HG03135 (cell line): Measurements from ENCODE around the gene FSTL5.
"Not testable (repeated sequence)": the region's sequence is repeated elsewhere in the genome, so short reads cannot be mapped to it uniquely, and the experiment has no call there.

Experiments
- ATAC-seq: cut with Tn5 transposase; IDR thresholded peaks from one replicate; pipeline ENCODE4 v1.9.1; 2021; ENCODE audit warnings: mild to moderate bottlenecking, moderate library complexity; ENCODE audit not compliant: unreplicated experiment

Gene FSTL5

GRCh38 chr4:162104459-162105124 lies 59.2 kb downstream of the FSTL5 start:
- no peak for ATAC-seq

DNA sequence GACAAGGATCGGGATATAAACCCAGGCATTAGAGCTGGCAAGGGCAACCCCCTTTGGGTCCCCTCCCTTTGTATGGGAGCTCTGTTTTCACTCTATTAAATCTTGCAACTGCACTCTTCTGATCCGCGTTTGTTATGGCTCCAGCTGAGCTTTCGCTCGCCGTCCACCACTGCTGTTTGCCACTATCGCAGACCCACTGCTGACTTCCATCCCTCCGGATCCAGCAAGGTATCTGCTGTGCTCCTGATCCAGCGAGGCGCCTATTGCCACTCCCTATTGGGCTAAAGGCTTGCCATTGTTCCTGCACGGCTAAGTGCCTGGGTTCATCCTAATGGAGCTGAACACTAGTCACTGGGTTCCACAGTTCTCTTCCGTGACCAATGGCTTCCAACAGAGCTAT lies 59.9 kb downstream of the FSTL5 start:
- ATAC-seq: not testable (repeated sequence)

GRCh38 chr4:162102713-162103112 lies 61.1 kb downstream of the FSTL5 start:
- ATAC-seq: no peak

DNA sequence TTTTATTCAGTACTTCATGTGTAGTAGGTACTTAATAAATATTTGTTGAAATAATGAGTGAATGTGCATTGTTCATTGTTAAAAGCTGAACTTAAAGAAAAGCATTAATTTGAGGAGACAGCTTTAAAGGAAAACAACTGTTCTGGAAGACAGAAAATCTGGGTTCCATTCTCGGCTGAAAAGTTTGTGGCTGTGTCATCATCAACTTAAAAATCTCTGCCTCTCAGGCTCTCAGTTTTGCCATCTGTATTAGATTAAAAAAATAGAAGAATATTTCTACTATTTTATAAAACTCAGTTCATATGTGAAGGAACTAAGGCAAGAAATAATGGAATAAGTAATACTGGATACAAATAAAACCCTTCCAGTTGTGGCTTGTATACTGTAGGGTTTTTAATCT lies 62.5 kb downstream of the FSTL5 start:
- no peak for ATAC-seq

GRCh38 chr4:162075726-162076125 lies 88.1 kb downstream of the FSTL5 start:
- ATAC-seq: no peak

DNA sequence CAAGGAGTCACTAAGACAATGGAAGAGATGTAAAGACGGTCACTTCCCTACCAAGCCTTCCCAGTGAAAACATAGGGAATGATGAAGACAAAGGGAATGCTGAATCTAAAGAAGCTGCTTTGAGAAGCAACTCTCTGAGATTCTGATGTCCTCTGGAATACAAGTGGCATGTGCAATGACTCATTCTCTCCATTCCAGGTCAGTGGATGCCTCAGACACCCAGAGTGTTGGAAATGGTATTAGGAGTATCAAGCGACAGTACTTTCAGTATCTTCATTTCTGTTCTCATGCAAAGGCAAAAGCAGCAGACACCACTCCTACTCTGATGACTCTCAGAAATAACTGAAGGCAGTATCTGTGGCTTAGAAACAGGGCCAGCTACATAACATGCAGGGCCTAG lies 102.6 kb downstream of the FSTL5 start:
- no peak for ATAC-seq

- ATAC-seq: no peak
Measured at GRCh38 chr4:162059656-162060055, 104.1 kb downstream of the FSTL5 start.

DNA sequence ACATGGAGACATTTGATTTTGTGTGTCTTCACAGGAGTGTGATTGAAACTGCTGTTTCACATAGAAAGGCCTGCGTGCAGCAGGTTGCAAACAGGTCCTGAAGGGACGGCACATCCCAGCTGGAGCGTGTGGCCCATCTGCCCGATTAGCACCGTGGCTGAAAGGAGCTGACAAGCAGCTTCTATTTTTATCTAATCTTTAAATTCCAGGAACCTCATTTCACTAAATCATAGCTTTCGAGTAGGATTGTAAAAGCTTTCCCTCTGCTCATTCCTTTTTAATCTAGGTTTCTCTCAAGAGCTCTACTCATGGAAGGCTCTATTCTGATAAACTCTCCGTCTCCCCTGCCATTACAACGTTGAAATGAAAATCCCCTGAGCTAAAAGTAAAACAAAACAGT lies 106.8 kb downstream of the FSTL5 start:
- ATAC-seq: no peak

DNA sequence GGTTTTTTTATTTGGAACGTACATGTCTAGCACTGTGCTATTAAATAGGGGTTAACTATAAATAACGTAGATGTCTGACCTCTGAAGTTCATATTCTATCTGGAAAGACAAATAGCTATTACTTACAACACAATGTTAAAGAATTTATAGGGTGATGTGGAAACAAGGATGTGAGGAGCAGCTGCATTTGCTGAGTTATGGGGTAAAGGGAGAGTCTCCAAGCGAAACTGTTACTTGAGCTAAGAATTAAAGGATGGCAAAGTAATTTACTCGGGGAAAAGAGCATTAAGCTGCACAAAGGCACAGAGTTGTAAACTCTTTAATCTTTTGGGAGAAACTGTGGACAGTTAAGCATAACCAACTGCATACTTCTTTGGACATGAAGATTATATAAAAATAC lies 117.7 kb downstream of the FSTL5 start:
- ATAC-seq: no peak

DNA sequence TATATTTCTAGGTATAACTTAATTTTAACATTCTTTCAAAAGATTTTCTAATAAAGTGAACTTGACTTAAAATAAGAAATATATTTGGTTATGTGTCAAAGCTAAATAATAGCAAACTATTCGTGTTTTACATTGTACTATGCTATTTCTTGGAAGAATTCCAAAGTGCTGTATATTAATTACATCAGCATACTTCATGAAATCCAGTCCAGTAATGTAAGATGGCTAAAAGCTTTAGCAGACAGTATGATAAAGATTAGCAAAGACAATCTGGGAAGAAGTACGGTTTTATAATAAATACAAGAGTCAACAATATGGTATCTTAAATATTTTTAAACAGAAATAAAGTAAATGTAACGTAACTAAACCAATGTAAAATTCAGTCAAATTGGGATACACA lies 125.7 kb downstream of the FSTL5 start:
- no peak for ATAC-seq

GRCh38 chr4:162017863-162018262 lies 145.9 kb downstream of the FSTL5 start:
- no peak for ATAC-seq

GRCh38 chr4:162016991-162017390 lies 146.8 kb downstream of the FSTL5 start:
- no peak for ATAC-seq

DNA sequence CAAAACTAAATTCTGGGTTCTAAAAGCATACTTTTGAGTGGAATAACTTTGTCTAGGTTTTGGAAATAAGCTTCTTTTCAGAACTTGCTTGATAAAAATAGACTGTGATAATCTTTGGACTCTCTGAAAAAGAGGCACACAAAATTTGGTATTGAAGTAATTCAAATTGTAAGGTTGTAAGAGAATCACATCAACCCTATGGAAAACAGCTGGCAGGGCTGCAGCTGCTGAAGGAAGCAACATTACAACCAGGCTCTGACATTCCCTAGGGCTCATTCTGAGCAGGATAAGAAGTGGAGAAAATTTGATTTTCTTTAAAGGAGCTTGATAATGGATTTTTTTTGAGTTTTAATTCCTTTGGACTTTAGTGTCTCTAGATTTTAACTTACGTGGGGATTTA lies 147.6 kb downstream of the FSTL5 start:
- no peak for ATAC-seq

- ATAC-seq: no peak
Measured at GRCh38 chr4:162015090-162015489, 148.7 kb downstream of the FSTL5 start.

GRCh38 chr4:162011089-162011488 lies 152.7 kb downstream of the FSTL5 start:
- no peak for ATAC-seq

DNA sequence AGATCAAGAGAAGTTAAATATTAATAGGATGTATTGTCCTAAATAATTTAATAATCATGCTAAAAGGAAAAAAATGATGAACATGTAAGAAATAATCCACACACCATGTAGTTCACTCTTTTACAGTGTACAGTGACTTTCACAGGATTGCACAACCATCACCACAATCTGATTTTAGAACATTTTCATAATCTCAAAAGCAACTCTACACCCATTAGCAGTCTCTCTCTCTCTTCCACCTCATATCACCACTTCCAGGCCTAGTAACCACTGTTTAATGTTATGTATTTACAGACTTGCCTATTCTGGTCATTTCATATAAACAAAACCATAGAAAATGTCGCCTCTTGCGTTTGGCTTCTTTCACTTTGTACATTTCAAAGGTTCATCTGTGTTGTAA lies 153.4 kb downstream of the FSTL5 start:
- no peak for ATAC-seq

DNA sequence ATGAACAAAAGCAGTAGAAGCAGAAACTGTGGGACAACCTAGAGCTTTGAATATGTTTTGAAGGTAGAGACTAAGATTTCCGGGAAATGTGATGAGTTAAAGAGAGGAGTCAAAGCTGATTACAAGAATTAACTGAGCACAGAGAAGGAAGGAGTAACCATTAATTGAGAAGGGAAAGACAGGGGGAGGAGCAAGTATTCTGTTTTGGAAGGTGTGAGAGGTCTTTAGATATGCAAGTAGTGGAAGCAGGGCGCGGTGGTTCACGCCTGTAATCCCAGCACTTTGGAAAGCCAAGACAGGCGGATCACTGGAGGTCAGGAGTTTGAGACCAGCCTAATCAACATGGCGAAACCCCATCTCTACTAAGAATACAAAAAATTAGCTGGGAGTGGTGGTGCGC lies 171.5 kb downstream of the FSTL5 start:
- ATAC-seq: no peak

GRCh38 chr4:161991811-161992210 lies 172.0 kb downstream of the FSTL5 start:
- no peak for ATAC-seq

DNA sequence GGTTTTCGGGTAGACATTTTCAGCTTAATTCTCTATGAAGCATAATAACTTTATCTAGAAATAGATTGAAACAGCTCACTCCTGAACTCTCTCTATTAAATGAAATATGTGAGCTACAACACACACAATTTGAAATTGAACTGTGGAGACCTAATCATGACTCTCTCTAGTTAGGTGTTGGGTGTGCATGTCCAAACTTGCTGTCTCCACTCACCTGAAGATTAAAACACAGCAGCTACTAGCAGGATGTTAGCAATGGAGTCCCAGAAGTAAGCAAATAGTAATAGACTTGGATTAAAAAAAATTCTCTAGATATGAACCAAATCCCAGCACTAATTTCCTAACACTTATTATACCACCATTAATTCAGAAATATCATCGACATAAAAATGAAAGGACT lies 173.1 kb downstream of the FSTL5 start:
- no peak for ATAC-seq

GRCh38 chr4:161988946-161989345 lies 174.9 kb downstream of the FSTL5 start:
- no peak for ATAC-seq

- ATAC-seq: no peak
Measured at GRCh38 chr4:161987611-161988010, 176.2 kb downstream of the FSTL5 start.

DNA sequence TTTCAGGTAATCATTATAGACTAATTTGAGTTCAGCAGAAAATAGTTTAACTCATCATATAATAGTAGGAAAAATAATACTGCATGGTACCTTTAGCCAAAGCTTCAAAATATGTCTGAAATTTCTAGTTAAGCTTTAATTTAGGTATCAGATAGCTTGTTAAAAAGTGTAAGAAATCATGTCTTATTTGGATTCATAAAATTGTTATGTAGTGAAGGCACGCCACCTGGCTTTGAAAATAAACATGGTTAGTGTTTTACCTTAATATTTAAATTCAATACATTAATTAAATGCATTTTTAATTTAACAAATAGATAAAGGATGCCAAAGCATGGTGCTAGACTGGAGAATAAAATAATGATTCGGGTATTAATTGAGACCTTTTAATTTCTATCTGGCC lies 211.4 kb downstream of the FSTL5 start:
- no peak for ATAC-seq

DNA sequence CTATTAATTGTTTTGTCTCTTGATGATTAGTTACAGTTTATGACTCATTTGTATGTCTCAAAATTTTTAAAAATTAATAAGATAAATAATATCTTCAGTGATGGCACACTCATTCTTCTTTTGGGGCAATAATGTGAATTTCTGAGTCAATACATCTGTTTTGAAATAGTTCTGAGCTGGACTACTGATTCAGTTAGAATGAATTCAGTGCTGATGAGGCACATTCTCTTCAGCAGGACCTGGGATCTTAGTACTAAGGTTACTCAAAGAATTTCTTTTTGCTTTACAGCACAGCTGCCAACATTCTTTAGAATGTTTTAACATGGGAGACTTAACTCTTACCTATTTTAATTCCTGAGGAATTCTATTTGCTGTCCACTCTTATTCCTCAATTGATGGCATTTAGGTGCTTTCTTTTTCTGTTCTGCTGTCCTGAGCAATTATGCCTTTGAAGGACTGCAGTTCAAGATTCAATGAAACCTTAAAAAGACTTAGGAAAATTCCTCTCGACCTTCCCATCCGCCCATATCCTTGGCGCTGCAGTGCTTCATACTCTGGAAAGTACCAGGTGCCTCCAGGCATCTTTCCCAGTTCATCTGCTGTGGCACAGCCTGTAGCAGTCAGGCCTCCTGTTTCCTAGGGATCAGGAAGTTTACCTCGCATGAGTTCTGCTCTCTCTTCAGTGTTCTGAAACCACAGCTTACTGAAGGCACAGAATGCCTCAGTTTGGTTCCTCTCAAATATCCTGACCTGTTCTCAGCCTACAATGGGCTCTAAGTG lies 213.7 kb downstream of the FSTL5 start:
- no peak for ATAC-seq
